Limb (tissue), 2 donors: ENCODE measurements around the gene SLC25A44.

Source experiments
- DNase-seq, 2 donors: peaks; one replicate each; pipeline ENCODE4 v3.0.0-alpha.2; 2016; ENCODE audit errors: extremely low spot score in 2 of 2

SLC25A44 gene

GRCh38 chr1:156193488-156194299 lies at the start of gene SLC25A44:
TSS of gene SLC25A44 (plus strand) at chr1:156194104. CDS start at chr1:156199848, 5,744 bp downstream.
- DNase-seq, result peak; percentile 97 to 99

- DNase-seq, result no peak
These were observed 49.2 kb upstream of the SLC25A44 start for GRCh38 chr1:156144742-156145141.

- no peak for DNase-seq
These were observed 48.3 kb upstream of the SLC25A44 start for GRCh38 chr1:156145650-156146019.

GRCh38 chr1:156146020-156146768 lies 47.7 kb upstream of the SLC25A44 start:
- peak; percentile 77 to 86 for DNase-seq

GRCh38 chr1:156146769-156147405 lies 47.0 kb upstream of the SLC25A44 start:
- peak in 1 of 2 donors; percentile 61 for DNase-seq

- peak in 1 of 2 donors; percentile 29 for DNase-seq
These were observed 45.7 kb upstream of the SLC25A44 start for GRCh38 chr1:156148216-156148615.

- DNase-seq, result peak in 1 of 2 donors; percentile 63
These were observed 44.3 kb upstream of the SLC25A44 start for GRCh38 chr1:156149374-156150332.

GRCh38 chr1:156150333-156151011 lies 43.4 kb upstream of the SLC25A44 start:
- no peak for DNase-seq

- no peak for DNase-seq
These were observed 42.7 kb upstream of the SLC25A44 start for GRCh38 chr1:156151093-156151688.

- DNase-seq, result no peak
These were observed 41.3 kb upstream of the SLC25A44 start for GRCh38 chr1:156152628-156153027.

GRCh38 chr1:156153362-156153761 lies 40.5 kb upstream of the SLC25A44 start, which contains the start of gene SEMA4A:
TSS of gene SEMA4A (plus strand) at chr1:156153585. CDS start at chr1:156154579, 994 bp downstream.
- no peak for DNase-seq

- DNase-seq, result no peak
These were observed 39.6 kb upstream of the SLC25A44 start for GRCh38 chr1:156154317-156154749.

GRCh38 chr1:156155756-156156510 lies 38.0 kb upstream of the SLC25A44 start:
- no peak for DNase-seq

- no peak for DNase-seq
These were observed 36.4 kb upstream of the SLC25A44 start for GRCh38 chr1:156157506-156157905.

GRCh38 chr1:156157966-156158365 lies 35.9 kb upstream of the SLC25A44 start:
- no peak for DNase-seq

- DNase-seq, result no peak
These were observed 33.7 kb upstream of the SLC25A44 start for GRCh38 chr1:156160000-156160742.

- peak; percentile 84 to 93 for DNase-seq
These were observed 33.1 kb upstream of the SLC25A44 start for GRCh38 chr1:156160743-156161171.

GRCh38 chr1:156162430-156163037 lies 31.4 kb upstream of the SLC25A44 start:
- DNase-seq, result no peak
